ENCODE results near the gene SSH3.

SSH3 gene

DNA sequence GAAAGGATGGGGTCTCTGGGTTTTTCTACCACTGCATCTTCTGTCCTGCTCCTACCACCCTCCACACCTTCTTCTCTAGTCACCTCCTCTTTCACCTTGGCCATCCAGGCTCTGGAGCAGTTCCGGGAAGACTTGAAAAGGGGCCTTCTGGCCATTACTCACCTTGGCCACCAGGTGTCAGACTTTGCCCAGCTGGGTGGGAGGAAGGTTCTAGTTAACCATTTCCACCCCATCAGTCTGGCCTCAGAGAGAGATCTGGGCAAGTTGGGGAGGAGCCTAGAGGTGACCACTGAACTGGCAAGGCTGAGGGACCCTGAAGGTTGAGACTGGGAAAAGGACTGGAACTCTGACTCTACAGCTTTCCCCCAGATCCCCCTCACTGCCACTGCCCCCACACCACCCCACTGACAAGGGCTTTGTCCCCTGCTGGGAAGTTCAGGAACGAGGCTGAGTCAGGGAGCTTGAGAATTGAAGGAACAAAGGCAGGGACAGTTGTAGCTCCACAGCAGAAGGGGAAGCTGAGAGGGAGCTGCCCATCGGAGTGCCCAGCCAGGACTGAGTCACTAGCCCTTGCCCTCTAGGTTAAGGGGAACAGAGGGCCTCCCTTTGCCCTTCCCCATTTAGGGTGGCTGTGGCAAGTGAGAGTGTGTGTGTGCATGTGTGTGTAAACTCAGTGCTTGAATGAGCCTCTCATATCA, 53.7 kb downstream of the SSH3 start:
- DNase-seq (ENCODE audit: low read depth) = peak; percentile 79
- TF ChIP-seq CTCF (conservative IDR thresholded peaks at IDR 0.05; ENCODE audit: control insufficient read depth, insufficient read depth, low read depth, low read length) = peak; percentile 98
- H3K4me3 ChIP-seq (ENCODE audit: control insufficient read depth, low read depth, low read length) = no peak overlapping the region

DNA sequence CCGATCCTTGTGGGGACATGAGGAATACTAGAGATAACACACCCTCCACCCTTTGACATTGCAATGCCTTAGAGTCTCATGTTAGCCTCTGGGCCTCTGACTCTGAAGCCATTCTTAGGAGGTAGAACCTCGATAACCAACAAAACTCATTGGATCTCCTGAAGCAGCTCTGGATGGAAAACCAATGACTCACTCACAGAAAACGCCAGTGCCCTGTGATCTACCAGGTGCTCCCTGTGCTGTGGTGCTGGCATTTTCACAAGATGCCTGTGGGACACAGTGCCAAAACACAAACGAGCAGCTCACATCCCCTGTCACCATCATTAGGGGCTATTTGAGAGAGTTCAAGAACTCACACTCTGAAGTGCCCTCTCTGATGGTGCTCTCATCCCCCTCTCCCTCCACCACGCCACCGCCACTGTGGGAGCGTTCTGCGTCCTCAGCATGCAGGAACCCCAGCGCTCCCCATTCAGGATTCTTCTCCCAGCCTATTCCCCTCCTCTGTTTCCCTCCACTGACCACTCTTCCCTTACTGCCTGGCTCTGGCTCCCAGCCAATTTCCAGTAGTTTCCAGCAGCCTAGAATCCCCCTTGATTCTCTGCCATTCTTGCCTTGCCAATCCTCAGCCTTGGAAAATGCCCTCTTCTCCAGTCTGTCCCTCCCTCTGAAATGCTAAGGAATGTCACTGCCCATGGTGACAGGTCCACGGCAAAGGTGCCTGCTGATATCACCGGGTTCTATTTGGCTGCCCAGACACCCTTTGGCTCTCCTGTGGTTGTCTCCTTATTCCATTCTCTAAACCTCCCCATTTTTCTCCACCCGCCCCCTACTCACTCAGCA, 54.7 kb downstream of the SSH3 start:
- H3K4me3 ChIP-seq (ENCODE audit: control insufficient read depth, low read depth, low read length) = no peak overlapping the region
- peak; percentile 50 for DNase-seq (ENCODE audit: low read depth)
- TF ChIP-seq CTCF (conservative IDR thresholded peaks at IDR 0.05; ENCODE audit: control insufficient read depth, insufficient read depth, low read depth, low read length) = no peak
